MCF 10A (cell line): ENCODE measurements around the gene NAALADL2. TPM values are rescaled to one million over a fixed set of nuclear protein-coding genes. Genes with fewer than 3 reads are reported as not detected.

Source experiments
- BruUV-seq: library from RNA; stranded (reverse); fragments of 400-500 nt; replicated peaks from 2 replicates; lab custom pipeline; 2021; lab: Mats Ljungman, UMichigan
- CTCF ChIA-PET: fragments of 300-600 bp; sonication (Branson Sonifier 250); formaldehyde crosslinking; extraction: SDS; loops from one replicate; lab custom pipeline; 2021; ENCODE audit warnings: antibody characterized with exemption, inconsistent platforms; lab: Yijun Ruan, JAX
- POLR2A ChIA-PET: fragments of 300-600, 350-650 bp; sonication (Branson Sonifier 250); formaldehyde crosslinking; extraction: SDS; loops from one replicate; lab custom pipeline; 2020; ENCODE audit warnings: antibody characterized with exemption, inconsistent platforms; lab: Yijun Ruan, JAX
- DNase-seq: peaks from one replicate; pipeline ENCODE4 v3.0.0-alpha.2; 2018; ENCODE audit not compliant: unreplicated experiment
- H3K27ac Mint-ChIP-seq: one replicate; pipeline ENCODE4 v1.8.0; 2022; ENCODE audit warnings: mild to moderate bottlenecking, low read depth, mixed read lengths; ENCODE audit not compliant: unreplicated experiment
- H3K27me3 Mint-ChIP-seq: one replicate; pipeline ENCODE4 v1.8.0; 2022; ENCODE audit warnings: mixed read lengths; ENCODE audit not compliant: insufficient read depth, unreplicated experiment
- H3K36me3 Mint-ChIP-seq: one replicate; pipeline ENCODE4 v1.8.0; 2022; ENCODE audit warnings: mild to moderate bottlenecking, moderate library complexity, mixed read lengths; ENCODE audit not compliant: insufficient read depth, unreplicated experiment
- H3K4me1 Mint-ChIP-seq: one replicate; pipeline ENCODE4 v1.8.0; 2022; ENCODE audit warnings: mixed read lengths; ENCODE audit not compliant: insufficient read depth, unreplicated experiment
- H3K4me3 Mint-ChIP-seq: one replicate; pipeline ENCODE4 v1.8.0; 2022; ENCODE audit warnings: mild to moderate bottlenecking, moderate library complexity, mixed read lengths; ENCODE audit not compliant: unreplicated experiment
- H3K9me3 Mint-ChIP-seq: one replicate; pipeline ENCODE4 v1.8.0; 2022; ENCODE audit warnings: mixed read lengths; ENCODE audit not compliant: unreplicated experiment
- intact Hi-C: fragments of 100-400 bp; cut with micrococcal nuclease; formaldehyde crosslinking; loops from 2 replicates; pipeline ENCODE4 v1.14.1; 2022
- total RNA-seq: library from RNA; stranded (reverse); gene quantifications from 2 replicates; pipeline ENCODE4 v1.2.3, GENCODE V29; 2022
- TF ChIP-seq, protein P1 (sequence below): fragments of 200-600 bp; IDR thresholded peaks from one replicate; pipeline ENCODE4 v1.8.0; 2022; ENCODE audit warnings: antibody characterized with exemption, mild to moderate bottlenecking; ENCODE audit not compliant: unreplicated experiment

NAALADL2 gene
- total RNA-seq, 1 experiment from 2014 or later: 4.2 TPM

DNA sequence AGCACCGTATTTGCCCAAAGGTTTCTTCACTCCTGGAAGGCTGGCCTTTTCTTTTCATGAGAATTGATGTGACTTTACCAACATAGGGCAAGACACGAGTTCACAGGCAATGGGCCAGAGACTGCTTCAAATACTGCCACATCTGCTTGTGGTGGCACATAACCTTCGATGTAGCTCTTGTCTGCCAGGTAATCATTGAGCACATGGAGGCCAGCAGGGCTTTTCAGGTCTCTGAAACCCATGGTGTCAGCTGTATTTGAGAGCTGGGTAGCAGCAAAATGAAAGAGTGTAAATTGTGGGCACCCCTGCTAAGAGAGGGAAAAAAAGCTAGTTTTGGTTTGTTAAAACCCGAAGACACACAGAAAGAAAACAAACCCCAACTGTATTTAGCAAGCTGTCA lies 200.7 kb downstream of the NAALADL2 start:
- ChIA-PET CTCF (interaction anchor here (0.6 kb wide), 2 partner anchors 147 to 173 kb away, joined by 3 to 4 read pairs; no protein-coding TSS in a partner anchor), POLR2A (no interaction called here)
- Mint-ChIP-seq H3K9me3 (peaks cover 7% of the 10 kb centered on the region), H3K27ac (no peak overlapping the region), H3K4me1 (no peaks in the 10 kb centered on the region), H3K4me3 (no peak overlapping the region), H3K27me3 (no peaks in the 10 kb centered on the region), H3K36me3 (no peaks in the 10 kb centered on the region)
- intact Hi-C loops: no loop called here
- TF ChIP-seq, protein P1, sequence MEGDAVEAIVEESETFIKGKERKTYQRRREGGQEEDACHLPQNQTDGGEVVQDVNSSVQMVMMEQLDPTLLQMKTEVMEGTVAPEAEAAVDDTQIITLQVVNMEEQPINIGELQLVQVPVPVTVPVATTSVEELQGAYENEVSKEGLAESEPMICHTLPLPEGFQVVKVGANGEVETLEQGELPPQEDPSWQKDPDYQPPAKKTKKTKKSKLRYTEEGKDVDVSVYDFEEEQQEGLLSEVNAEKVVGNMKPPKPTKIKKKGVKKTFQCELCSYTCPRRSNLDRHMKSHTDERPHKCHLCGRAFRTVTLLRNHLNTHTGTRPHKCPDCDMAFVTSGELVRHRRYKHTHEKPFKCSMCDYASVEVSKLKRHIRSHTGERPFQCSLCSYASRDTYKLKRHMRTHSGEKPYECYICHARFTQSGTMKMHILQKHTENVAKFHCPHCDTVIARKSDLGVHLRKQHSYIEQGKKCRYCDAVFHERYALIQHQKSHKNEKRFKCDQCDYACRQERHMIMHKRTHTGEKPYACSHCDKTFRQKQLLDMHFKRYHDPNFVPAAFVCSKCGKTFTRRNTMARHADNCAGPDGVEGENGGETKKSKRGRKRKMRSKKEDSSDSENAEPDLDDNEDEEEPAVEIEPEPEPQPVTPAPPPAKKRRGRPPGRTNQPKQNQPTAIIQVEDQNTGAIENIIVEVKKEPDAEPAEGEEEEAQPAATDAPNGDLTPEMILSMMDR: no peak
- no TSS peak for BruUV-seq
- DNase-seq: no peak

DNA sequence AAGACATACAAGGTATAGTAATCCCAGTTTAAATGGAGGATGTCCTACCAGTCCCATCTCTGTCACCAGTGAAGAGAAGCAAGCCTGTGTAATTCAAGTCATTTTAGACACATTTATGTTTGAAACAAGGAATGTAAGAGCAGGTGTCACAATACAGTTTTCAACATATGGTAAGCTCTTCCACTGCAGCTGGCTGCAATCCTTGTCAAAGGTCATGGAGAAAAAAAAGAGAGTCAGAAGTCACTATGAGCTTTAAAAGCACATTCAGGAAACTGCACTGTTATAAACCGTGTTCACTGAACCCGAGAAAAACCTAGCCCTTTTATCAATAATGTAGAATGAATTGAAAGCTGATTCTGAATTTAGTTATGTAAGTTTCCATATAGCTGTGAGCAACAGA lies 206.4 kb downstream of the NAALADL2 start:
- Mint-ChIP-seq H3K4me3 (no peak overlapping the region), H3K27me3 (no peaks in the 10 kb centered on the region), H3K36me3 (no peaks in the 10 kb centered on the region), H3K27ac (no peak overlapping the region), H3K4me1 (no peaks in the 10 kb centered on the region), H3K9me3 (no peaks in the 10 kb centered on the region)
- TF ChIP-seq, protein P1: no peak
- POLR2A ChIA-PET: no interaction called here
- DNase-seq: no peak
- intact Hi-C loops: no loop called here
- CTCF ChIA-PET: no interaction called here
- no TSS peak for BruUV-seq

DNA sequence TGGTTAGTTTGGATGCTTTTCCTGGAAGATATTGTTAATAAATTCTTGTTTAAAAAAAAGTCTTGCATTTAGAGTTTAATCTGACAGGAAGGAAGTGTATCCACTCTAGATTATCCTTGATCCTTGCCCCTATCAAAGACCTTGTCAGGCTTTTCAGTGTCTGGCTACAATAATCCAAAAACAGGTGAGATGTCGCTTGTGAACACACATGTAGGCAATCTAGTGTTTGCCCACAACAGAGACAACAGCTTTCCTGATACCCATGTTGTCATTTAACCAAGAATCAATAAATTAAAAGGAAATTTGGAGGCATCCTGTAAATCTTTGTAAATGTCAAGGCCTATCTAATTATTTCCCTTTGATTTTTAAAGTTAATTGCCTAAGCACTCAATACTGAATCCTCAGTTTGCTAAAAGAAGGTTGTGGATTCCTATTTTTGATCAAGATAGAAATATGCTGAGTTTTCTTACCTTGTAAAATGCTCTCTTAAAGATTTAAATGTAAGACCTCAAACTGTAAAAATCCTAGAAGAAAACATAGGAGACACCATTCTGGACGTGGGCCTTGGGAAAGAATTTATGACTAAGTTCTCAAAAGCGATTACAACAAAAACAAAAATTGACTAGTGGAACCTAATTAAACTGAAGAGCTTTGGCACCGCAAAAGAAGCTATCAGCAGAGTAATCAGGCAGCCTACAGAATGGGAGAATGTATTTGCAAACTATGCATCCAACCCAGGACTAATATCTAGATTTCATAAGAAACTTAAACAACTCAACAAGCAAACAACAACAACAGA lies 207.7 kb downstream of the NAALADL2 start:
- Mint-ChIP-seq H3K9me3 (no peaks in the 10 kb centered on the region), H3K27ac (no peak overlapping the region)
- no TSS peak for BruUV-seq

DNA sequence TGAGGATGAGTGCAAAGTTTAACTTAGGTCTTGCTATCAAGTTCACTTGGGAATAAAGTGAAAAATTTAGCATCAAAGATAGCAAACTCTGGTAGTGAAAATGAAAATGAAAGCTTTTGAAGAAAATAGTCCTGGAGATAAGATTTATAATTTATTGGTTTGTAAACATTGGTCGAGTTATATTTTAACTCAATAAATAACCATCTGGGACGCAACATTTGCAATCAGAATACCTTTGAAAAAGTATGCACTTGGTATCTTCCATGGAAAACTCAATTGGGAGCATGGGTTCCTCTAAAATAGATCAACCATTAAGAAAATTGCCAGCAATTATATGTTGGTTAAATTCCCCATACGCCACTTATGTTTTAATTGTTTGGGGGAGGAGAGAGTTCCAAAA lies 209.5 kb downstream of the NAALADL2 start:
- no peaks in the 10 kb centered on the region for H3K36me3 Mint-ChIP-seq
- H3K4me3 Mint-ChIP-seq: no peak overlapping the region
- DNase-seq: no peak
- BruUV-seq: no TSS peak
- no peaks in the 10 kb centered on the region for H3K9me3 Mint-ChIP-seq
- no peak overlapping the region for H3K27ac Mint-ChIP-seq
- POLR2A ChIA-PET: no interaction called here
- TF ChIP-seq, protein P1: no peak
- CTCF ChIA-PET: no interaction called here
- H3K27me3 Mint-ChIP-seq: no peaks in the 10 kb centered on the region
- intact Hi-C loops: no loop called here
- no peaks in the 10 kb centered on the region for H3K4me1 Mint-ChIP-seq

More for the DNA sequence above, 207.7 kb downstream of the NAALADL2 start:
- H3K4me1 Mint-ChIP-seq: no peaks in the 10 kb centered on the region
- H3K27me3 Mint-ChIP-seq: no peaks in the 10 kb centered on the region
- H3K36me3 Mint-ChIP-seq: no peaks in the 10 kb centered on the region
- TF ChIP-seq, protein P1: no peak
- CTCF ChIA-PET: no interaction called here
- no peak overlapping the region for H3K4me3 Mint-ChIP-seq
- POLR2A ChIA-PET: no interaction called here
- intact Hi-C loops: no loop called here
- no peak for DNase-seq
